Adrenal gland (tissue), 12 donors: Measurements from ENCODE around the gene PHTF1. TPM values are rescaled to one million over a fixed set of nuclear protein-coding genes. Genes with fewer than 3 reads are reported as not detected.

Experiments
- DNase-seq, 7 donors: peaks; one replicate each; pipeline ENCODE4 v3.0.0-alpha.2; 2019 to 2020
- H3K27ac ChIP-seq, 5 donors: fragments of 200-600 bp; sonication (generic) in 4 of 5; 1 replicate in 3 of 5; 2 replicates in 2 of 5; pipeline versions ENCODE4 v1.5.1 to v1.8.0; 2016 to 2020; ENCODE audit warnings: mild to moderate bottlenecking in 1 of 5
- H3K27me3 ChIP-seq: fragments of 200-600 bp; 2 replicates; pipeline ENCODE4 v1.8.0; 2021
- H3K36me3 ChIP-seq, 2 donors: fragments of 200-600 bp; replicated peaks in 1 of 2; 1 replicate in 1 of 2; 2 replicates in 1 of 2; pipeline versions ENCODE4 v1.5.1 to v1.8.0; 2018 to 2022
- H3K4me1 ChIP-seq, 2 donors: fragments of 200-600 bp; replicated peaks in 1 of 2; 1 replicate in 1 of 2; 2 replicates in 1 of 2; pipeline versions ENCODE4 v1.5.1 to v1.8.0; 2018 to 2021
- H3K4me3 ChIP-seq, 4 donors: fragments of 200-600 bp; sonication (generic) in 3 of 4; one replicate each; pipeline ENCODE4 v1.5.1; 2016 to 2018
- H3K9me3 ChIP-seq, 3 donors: fragments of 200-600 bp; sonication (generic) in 1 of 3; replicated peaks in 1 of 3; 1 replicate in 2 of 3; 2 replicates in 1 of 3; pipeline versions ENCODE4 v1.5.1 to v1.8.0; 2016 to 2021
- CTCF ChIP-seq, 6 experiments: fragments of 450-650 bp in 4 of 6; fragments of 200-600 bp in 2 of 6; sonication (generic) in 1 of 6; IDR thresholded peaks; 1 replicate in 5 of 6; 2 replicates in 1 of 6; pipeline versions ENCODE4 v1.5.1 to v1.8.0; 2016 to 2021; ENCODE audit warnings: antibody characterized with exemption in 6 of 6, mild to moderate bottlenecking in 2 of 6, moderate library complexity in 1 of 6
- POLR2A ChIP-seq, 2 donors: fragments of 450-650 bp; IDR thresholded peaks; one replicate each; pipeline ENCODE4 v1.6.1; 2017; ENCODE audit warnings: antibody characterized with exemption in 2 of 2, mild to moderate bottlenecking in 2 of 2, moderate library complexity in 1 of 2
- WGBS, 4 donors: extraction: QIAGEN DNeasy Blood & Tissue Kit in 2 of 4; methylation state at CpG; one replicate each; pipeline versions ENCODE4 v1.1.5 to v1.1.7; 2013 to 2017; 5-methylcytosine and 5-hydroxymethylcytosine counted together
- intact Hi-C, 2 donors: fragments of 100-400 bp; cut with DNase I; formaldehyde crosslinking; loops; one replicate each; pipeline versions ENCODE4 v1.14.1 to v1.15.0; 2022 to 2023
- polyA plus RNA-seq, 3 donors: library from polyadenylated mRNA; stranded (reverse); fragments of 200-250 nt in 2 of 3; fragments of 350-450 nt in 1 of 3; fragmentation: Illumina TruSeq in 1 of 3; extraction: RNeasy Lipid Tissue Mini Kit (QIAGEN cat#74804) in 1 of 3; gene quantifications; one replicate each; pipeline ENCODE4 v1.2.3, GENCODE V29; 2013 to 2014
- total RNA-seq, 9 donors: library from RNA; depleted of rRNA in 4 of 9; stranded (reverse); fragments of >200 nt in 4 of 9; fragments of 120-200 nt in 1 of 9; fragmentation: NEBNext Ultra II Directional in 1 of 9; extraction: Animal tissue kit (Norgen Biotek cat#: 25700) in 1 of 9; gene quantifications; one replicate each; pipeline versions ENCODE4 v1.1.0 to v1.2.4, GENCODE V29; 2013 to 2023
- donor health status: healthy with polysubstance abuse.
- donor health status: Bipolar disorder and iron deficiency.
- donor health status: DM: yes; HTN: yes; CAD: no.
- donor health status: DM: no; HTN: no; CAD: no.
- donor health status: DM: no; HTN: no; CAD: no.
- donor health status: DM: yes; HTN: yes; CAD: no.

Gene PHTF1
- total and polyA plus RNA-seq, 12 donors = 9.7 to 37.9 (median 20.2) TPM

GRCh38 chr1:113744114-113744513 lies 15.2 kb downstream of the PHTF1 start:
- no peaks in the 10 kb centered on the region for H3K4me1 ChIP-seq
- WGBS, 4 donors = 91 to 100% (median 96%) methylated on average over 1 of the region's 1 CpG
- intact Hi-C loops = no loop called here
- no peak overlapping the region for H3K27ac ChIP-seq
- no peak for DNase-seq
- no peaks in the 10 kb centered on the region for H3K36me3 ChIP-seq
- no peaks in the 10 kb centered on the region for H3K27me3 ChIP-seq
- TF ChIP-seq POLR2A (IDR thresholded peaks at IDR 0.05) (no peak), CTCF (IDR thresholded peaks at IDR 0.05) (no peak)
- H3K9me3 ChIP-seq = no peaks in the 10 kb centered on the region
- no peak overlapping the region for H3K4me3 ChIP-seq

GRCh38 chr1:113742515-113742914 lies 16.8 kb downstream of the PHTF1 start:
- WGBS, 4 donors = 95 to 100% (median 97%) methylated on average over 5 of the region's 5 CpGs
- no peak overlapping the region for H3K27ac ChIP-seq
- TF ChIP-seq POLR2A (IDR thresholded peaks at IDR 0.05) (no peak), CTCF (IDR thresholded peaks at IDR 0.05) (no peak)
- no peaks in the 10 kb centered on the region for H3K27me3 ChIP-seq
- no peaks in the 10 kb centered on the region for H3K9me3 ChIP-seq
- H3K4me3 ChIP-seq = no peak overlapping the region
- H3K4me1 ChIP-seq = no peaks in the 10 kb centered on the region
- intact Hi-C loops = no loop called here
- no peak for DNase-seq
- H3K36me3 ChIP-seq = no peaks in the 10 kb centered on the region

GRCh38 chr1:113734357-113735055 lies 24.8 kb downstream of the PHTF1 start:
- intact Hi-C loops = no loop called here
- no peaks in the 10 kb centered on the region for H3K9me3 ChIP-seq
- TF ChIP-seq CTCF (IDR thresholded peaks at IDR 0.05) (no peak), POLR2A (IDR thresholded peaks at IDR 0.05) (no peak)
- H3K27ac ChIP-seq = no peak overlapping the region
- H3K4me1 ChIP-seq = no peaks in the 10 kb centered on the region
- no peak for DNase-seq
- H3K4me3 ChIP-seq = no peak overlapping the region
- H3K36me3 ChIP-seq = no peaks in the 10 kb centered on the region
- WGBS, 4 donors = 94 to 98% (median 95%) methylated on average over 2 of the region's 2 CpGs
- H3K27me3 ChIP-seq = no peaks in the 10 kb centered on the region

GRCh38 chr1:113732802-113733201 lies 26.5 kb downstream of the PHTF1 start:
- WGBS, 4 donors = 86 to 90% (median 88%) methylated on average over 5 of the region's 5 CpGs
- no peaks in the 10 kb centered on the region for H3K9me3 ChIP-seq
- TF ChIP-seq CTCF (IDR thresholded peaks at IDR 0.05) (no peak), POLR2A (IDR thresholded peaks at IDR 0.05) (no peak)
- H3K27ac ChIP-seq = no peak overlapping the region
- no peak overlapping the region for H3K4me3 ChIP-seq
- no peaks in the 10 kb centered on the region for H3K36me3 ChIP-seq
- no peak for DNase-seq
- H3K27me3 ChIP-seq = no peaks in the 10 kb centered on the region
- intact Hi-C loops = no loop called here
- no peaks in the 10 kb centered on the region for H3K4me1 ChIP-seq
